HL-60/S4 treated with phorbol 12-myristate 13-acetate at 8.2 ng/mL for 4 days and 3 days (cell line): Measurements from ENCODE around the gene PXK.

Experiments used
- in situ Hi-C: fragments of 300-500 bp; cut with MboI; formaldehyde crosslinking; loops from 2 replicates; pipeline ENCODE4 v1.15.0; 2022; ENCODE audit warnings: low sequenced_read_pairs

Gene PXK

DNA sequence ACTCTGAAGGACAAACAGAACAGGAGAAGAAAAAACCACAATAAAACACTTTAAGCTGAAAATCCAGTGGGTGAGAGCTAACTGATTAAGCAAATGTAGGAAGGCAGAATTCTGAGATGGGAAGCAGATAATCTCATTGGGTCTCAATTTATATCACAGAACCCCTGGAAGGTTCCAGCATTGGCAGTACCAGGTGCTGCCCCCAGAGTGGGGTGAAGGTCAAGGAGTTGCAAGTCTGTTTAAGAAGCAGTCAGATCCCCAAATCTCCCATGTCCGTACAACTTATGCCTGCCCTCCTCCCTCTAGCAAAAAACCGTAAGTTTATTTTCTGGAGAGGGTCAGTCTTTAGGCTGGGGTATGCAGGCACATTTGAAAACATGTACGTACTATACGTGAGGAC, 45.1 kb downstream of the PXK start:
- in situ Hi-C loops = no loop called here

DNA sequence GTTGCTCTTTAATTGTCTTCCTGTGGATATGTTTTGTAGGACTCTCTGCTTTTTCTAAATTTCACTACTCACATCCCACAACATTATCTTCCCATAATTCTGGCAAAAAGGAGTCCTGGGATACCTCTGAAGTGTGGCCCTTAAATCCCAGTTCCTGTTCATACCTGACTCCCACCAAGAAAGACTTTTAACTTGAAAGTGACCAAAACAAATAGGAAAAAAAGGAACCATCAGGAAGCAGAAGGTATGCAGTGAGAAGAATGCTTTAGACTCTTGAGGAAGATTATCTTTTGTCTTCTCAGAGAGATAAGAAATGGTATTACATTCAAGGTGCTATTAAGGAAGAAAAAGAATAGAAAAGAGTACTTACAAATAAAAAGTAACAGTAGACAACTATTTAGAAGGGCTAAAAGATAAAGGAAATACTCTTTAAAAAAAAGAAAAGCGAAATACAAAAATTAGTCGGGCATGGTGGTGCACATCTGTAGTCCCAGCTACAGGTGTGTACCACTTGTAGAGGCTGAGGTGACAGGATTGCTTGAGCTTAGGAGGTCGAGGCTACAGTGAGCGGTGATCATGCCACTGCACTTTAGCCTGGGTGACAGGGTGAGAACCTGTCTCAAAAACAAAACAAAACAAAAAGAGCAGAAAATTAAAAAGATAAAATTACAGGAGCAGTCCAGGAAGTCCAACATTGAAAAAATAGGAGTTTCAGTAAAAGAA, 46.8 kb downstream of the PXK start:
- in situ Hi-C loops = no loop called here

DNA sequence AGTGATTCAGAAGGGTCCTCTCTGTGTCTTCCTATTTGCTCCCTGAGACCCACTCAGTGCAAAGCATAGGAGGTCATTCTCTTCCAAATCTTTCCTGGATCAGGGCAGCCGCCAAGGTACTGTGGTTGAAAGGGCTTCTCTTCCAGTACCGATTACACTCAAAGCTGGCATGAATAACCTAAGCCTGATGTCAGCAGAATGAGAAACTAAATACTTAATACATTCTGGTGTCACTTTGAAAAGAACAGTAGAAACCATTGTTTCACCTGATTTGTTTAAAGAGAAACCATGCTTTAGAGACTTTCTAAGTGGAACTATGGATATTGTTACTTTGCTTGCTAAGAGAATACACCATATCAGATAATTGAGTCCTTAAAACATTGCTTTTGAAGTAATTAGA, 50.8 kb downstream of the PXK start:
- in situ Hi-C loops = no loop called here

DNA sequence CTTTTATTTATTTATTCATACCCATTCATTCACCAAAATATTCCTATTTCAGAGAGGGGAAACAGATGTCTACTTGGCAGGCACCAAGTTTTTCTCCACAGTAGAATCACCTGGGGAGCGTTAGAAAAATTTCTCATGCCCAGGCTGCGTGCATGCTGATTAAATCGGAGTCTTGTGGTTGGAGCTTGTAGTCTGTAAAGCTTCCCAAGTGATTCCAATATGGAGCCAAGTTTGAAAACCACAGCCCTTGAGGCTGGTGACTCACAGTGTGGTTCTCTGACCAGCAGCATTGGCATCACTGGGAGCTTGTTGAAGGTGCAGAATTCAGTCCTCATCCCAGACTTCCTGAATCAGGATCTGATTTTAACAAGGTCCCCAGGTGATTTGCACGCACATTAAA, 51.2 kb downstream of the PXK start:
- in situ Hi-C loops = no loop called here

DNA sequence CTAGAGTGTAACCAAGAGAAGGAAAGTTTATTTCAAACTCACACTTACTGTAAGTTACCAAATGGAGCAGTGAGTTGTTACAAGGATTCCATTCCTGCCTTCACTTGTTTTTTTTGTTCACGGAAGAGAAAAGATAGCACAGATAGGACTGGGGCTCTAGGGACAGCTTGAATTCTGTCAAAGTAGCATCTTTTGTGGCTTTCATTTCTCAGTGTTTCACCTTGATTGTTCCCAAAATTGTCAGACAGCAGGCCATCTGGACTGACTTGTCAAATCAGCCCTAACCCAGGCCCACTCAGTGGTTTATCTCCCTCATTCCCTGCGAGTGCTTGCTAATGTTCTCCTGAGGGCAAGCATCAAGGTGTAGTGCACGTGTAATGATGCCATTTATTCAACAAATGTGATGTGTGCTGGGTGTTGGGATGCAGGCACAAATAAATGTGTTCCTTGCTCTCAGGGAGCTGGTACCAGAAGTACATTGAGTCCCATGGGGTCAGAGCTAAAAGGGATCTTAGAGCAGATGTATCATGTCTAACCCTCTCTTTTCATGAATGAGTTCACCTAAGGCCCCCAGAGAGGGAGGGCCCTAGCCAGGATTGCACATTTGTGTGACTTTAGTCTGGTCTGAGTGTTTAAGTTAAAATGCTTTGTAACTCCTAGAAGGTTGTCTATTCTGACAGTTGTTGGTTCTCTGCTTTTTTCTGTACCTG, 51.8 kb downstream of the PXK start:
- in situ Hi-C loops = no loop called here

DNA sequence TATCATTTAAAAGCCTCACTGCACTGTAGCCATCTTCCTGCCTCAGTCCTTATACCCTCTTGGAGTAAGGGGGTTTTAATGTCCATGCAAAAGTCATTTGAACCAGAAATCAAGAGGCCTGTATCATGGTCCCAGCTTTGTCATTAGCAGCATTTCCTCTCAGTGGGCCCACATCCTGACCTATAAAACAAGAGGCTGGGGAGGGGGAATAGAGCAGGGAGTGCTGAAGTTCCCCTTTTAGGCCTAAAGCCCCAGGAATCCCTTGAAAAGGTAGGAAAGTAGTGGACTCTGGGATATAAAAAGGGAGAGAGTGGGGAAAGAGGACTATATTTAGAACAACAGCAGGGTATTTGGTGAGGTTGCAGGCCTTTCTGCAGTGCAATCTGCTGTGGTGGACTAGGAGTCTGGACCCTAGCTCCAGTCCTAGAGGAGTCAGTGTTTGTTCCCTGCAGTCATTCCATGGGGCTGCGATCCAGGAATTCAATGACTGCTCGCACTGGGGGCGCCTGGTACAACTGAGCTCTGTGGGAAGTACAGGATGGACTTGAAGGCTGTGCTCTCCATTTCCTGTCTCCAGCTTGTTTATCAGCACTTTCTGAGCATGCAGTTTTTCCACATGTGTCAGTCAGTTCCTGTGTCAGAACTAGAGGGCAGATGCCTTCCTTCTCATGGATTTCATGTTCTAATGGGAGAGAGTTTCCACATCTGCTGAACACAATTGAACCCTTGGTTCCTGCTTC, 54.1 kb downstream of the PXK start:
- in situ Hi-C loops = no loop called here

DNA sequence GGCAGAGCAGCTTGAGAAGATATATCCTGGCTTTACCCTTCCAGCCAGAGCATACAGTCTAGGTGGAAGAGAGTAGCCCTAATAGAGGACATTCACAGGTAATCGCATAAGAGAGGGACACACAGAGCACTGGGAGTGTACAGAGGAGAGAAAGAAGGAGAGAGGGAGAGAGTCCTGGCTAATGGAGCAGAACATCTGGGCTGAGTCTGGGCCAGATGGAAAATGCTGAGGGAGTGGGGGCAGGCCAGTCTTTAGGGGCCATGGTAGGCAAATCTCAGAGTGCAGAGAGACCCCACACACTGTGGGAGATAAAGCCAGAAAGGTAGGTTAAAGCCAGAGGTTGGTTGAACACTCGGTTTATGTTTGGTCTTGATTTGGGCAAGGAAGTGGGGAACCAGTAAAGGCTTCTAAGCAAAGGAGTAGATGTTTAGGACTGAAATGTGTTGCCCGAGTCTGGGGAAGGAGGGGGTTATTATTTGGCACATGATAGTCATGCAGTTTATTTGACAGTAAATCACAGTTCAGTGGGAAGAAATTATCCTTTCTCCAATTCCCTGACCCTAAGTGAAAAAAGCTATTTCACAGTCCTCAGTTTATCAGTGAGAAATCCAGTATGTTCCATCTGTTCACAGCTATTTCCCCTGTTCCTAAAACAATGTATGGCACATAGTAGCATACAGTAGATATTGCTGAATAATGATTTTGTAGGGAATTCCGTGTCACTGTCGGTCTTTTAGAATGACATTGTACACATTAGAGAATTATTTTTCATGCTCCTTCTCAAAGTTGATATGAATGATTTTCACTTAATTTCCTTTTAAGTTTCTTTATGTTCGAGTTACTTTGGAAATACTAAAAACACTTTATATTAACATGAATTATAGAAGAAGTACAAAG, 55.2 kb downstream of the PXK start:
- in situ Hi-C loops = no loop called here

DNA sequence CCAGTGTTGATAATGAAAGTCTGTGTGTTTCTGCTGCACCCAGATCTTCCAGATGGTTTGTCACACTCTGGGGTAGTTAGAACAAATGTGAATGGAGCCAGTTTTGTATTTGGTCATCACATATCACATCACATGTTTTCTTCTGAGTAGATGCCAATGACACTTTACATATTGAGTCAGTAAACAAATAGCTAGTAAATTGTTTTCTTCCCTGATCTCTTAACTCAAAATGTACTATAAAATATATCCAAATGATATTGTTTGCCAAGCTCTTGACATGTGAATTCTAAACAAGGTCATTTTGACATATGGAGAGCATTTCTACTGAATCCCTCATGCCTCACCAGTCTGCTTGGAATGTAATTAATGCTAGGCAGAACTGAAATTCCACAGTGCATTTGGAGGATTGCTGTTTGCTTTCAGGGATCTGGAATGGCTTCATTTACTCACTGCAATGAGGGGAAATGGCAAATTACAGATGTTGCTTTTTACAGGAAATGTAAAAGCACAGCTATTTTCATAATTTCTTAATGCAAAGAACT, 55.9 kb downstream of the PXK start:
- in situ Hi-C loops = no loop called here

DNA sequence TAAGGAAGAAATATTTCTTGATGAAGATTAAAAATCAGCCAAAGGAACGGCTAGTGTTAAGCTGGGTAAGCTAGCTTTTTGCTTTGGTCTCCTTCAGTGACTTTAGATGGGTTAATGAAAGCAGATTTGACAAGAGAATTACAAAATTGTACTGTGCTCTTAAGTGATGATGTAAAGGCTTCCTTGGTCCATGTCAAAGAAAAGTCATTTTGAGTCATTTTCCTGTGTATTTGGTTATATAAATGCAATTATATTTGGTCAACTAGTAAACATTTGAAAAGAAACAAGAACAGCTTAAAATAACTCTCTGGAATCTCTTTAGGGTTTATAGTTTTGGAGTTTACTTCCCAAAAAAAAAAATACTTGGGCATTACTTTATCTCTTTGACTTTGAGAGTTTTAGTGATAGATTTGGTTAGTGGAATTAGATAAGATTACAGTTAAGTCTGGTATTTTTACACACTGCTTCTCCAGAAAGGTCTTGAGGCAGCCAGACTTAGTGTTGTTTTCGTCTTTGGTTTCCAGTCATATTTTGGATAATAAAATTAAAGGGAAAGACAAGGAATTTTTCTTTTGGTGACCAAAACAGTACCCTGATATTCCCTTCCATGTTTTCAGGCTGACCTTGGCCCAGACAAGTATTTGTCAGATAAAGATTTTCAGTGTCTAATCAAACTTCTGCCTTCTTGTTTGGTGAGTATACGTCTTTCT, 58.6 kb downstream of the PXK start:
- in situ Hi-C loops = no loop called here

DNA sequence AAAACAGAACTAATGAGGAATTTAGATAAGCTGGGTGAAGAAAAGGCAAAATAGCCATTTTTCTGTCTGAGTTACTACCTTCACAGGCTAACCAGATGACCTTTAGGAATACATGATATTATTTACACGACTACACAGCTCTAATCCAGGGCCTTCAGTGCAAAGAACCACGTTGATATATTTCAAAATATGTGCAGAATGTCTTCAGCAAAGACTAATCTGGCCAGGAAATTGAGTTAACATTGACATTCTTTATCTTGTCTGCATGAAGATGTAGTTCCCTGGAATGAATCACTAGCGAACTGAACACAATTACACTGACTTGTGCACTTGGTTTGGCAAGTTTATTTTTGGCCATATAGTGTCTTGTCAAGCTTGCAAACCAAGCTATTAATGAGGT, 59.5 kb downstream of the PXK start:
- in situ Hi-C loops = no loop called here

DNA sequence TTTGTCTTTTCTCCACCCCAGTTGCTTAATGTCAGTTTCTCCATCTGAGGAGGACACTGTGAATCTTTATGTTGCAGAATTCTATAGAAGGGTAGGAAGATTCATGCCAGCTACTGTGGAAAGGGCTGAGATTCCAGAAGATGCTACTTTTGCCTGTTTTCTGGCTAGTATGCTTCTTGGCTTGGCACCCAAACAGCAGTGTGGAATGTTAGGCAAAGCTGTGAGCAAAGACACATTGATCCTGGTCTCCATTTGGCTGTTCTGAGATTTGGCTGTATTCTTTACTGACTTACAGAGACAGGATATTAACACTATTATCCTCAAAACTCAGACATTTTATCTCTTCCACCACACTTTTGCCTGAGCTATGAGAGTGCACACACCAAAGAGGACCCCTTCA, 61.6 kb downstream of the PXK start:
- in situ Hi-C loops = no loop called here

DNA sequence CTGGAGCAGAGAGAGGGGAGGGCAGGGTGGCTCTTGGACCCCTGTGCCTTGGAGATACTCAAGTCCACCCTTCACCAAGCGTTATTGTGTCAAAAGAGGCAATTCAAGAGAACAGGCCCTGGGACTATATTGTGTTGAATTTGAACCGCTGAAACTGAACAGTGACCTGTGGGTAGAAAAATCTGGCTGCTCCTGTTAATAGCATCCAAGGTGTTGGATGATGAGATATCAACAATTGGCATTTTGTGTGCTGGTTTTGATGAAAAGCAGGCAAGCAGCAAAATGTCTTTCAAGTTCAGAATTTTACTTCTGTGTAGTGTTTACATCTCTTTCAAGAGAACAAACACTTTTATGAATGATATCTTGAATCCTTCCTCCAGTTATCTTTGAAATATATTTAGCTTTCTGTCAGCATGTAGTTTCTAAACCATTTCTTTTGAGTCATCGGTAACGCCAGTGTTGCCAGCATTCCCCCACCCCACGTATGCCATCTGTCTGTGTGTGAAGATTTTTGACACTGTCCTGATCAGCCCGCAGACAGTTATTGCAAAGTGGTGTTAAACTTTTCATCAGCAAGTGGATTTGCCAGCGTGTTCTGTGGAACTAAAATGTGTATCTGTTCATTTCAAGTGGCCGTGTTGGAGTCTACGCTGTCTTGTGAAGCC, 66.1 kb downstream of the PXK start:
- in situ Hi-C loops = no loop called here

DNA sequence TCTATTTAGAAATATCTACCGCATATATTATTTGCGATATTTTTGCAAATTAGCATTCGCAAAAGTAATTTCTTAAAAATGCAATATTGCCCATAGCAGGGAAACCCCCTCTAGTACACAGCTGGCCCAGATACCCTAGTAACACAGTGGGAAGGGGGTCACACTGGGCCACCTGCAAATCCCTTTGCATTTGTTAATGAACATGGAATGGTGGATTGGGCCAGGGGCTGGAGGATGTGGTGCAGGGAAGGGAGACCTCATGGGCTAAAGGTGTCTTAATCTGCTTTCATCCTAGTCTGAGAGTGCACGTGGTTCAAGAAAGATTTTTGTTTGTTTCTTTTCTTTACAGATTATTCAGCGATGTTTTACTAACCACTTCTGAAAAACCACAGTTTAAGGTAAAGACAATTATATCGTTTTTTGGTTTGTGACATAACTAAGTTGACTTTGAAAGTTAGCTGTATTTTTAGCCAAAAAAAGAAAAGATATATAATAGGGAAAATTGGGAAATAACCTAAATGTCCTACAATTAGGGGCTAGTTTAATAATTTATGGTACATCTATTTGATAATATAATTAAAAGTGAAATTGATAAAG, 70.9 kb downstream of the PXK start:
- in situ Hi-C loops = no loop called here

DNA sequence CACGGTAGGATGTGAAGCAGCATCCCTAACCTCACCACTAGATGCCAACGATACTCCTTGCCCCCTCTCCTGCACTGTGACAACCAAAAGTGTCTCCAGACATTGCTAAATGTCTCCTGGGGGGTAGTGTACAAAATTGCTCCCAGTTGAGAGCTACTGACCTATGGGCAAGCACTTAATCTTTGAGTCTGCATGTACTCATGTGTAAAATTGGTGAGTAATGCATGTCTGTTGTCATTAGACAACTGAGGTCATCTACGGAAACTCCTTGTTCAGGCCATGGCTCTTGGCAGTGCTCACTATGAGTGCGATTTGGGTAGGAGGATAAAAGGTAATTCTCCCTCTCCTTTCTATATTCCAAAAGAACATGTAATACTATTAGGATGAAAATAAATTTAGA, 71.7 kb downstream of the PXK start:
- in situ Hi-C loops = no loop called here

DNA sequence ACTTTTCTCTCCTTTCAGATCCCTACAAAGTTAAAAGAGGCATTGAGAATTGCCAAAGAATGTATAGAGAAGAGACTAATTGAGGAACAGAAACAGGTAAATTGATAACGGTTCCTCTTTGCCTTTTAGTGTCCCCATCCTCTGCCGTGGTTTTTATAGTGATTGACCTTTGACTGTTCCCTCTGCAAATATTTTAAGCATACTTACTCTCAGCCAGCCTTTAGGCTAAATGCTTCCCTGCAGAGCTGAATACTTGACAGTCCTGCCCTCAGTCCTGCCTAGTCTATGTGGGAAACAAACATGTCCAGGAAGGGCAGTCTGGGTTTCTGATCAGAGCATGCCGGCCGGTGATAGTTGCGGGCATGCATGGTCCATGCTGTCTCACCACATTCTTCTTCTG, 76.2 kb downstream of the PXK start:
- in situ Hi-C loops = no loop called here

DNA sequence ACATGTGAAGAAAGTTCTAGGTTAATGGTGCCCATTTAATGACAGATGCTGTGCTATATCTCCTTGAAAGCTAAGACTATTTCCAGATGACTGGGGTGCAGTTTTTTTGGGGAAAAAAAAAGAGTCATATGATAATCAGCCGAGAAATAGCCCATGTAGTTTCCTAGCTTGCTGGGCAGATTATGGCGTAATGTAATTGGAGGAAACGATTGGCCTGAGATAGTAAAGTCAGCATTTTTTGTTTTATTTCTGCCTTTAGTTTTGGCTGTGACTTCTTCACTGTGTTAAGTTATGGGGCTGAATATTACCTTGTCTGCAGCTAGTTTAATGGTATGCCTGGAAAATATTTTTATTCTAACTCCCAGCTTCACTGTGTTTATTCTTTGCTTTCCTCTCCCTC, 77.0 kb downstream of the PXK start:
- in situ Hi-C loops = loop anchor here (10.0 kb wide), 1 partner anchor 85 kb away; no protein-coding TSS in a partner anchor

DNA sequence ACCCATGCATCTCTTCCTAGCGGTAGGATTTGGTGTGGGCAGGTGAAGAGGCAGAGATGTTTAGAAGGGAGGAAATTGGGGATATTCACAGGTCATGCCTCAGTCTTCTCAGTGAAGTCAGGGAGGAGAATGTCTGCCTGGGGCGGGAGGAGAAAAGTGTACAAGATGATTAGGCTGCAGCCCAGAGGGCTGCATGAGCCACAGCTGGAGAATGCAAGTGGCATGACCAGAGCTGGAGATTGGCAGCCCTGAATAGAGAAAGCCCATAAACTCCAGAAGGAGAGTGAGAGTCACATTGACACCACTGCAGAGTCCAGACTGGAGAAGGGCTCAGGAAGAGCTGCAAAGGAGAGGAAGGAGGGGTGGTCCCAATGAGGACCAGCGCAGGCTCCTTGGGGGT, 78.3 kb downstream of the PXK start:
- in situ Hi-C loops = loop anchor here (10.0 kb wide), 1 partner anchor 86 kb away; no protein-coding TSS in a partner anchor

DNA sequence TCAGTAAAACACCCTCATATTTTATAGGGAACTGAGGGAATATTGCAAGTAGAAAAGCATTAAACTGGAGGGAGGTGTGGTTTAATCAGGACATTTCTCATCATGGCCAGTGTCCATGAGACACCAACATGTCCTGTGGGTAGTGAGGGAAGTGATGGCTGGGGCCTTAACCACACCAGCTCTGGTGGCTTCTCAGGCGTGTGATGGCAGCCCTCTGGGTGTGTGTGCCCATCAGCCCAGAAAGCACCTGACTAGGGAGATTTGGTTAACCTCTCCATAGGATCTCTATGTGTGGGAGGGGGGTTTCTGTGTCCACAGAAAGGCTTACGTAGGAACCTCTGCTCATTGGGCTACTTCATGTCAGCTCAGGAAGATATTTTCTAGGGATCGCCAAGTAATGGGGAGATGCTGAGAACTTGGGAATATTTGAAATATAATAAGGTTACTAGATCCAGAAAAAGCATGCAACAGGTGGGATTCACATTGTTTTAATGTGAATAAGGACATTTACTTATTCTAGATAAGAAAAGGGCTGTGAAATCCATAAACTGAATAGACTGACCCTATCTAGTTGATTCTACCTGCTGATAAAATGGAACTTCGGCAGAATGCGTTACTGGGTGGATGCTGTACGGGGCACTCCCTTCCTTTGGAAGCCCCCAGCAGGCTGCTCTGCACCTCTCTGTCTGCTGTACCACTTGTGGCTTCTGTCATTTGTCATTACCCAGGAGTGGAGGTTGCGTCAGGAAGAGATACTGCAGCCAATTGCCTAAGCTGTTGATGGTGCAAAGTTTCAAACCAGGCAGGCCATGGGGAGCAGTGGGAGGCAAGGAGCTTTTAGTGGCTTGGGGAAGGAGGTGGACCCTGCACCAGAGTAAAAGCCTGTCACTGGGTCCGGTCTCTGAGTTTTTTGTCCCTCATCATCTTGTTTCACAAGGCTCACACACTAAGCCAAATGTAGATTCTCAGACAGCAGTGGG, 79.4 kb downstream of the PXK start:
- in situ Hi-C loops = loop anchor here (10.0 kb wide), 1 partner anchor 87 kb away; no protein-coding TSS in a partner anchor
